ENCODE measurements around the gene EPB41L2.
"Not testable (repeated sequence)": the region's sequence is repeated elsewhere in the genome, so short reads cannot be mapped to it uniquely, and the experiment has no call there.

EPB41L2 gene

DNA sequence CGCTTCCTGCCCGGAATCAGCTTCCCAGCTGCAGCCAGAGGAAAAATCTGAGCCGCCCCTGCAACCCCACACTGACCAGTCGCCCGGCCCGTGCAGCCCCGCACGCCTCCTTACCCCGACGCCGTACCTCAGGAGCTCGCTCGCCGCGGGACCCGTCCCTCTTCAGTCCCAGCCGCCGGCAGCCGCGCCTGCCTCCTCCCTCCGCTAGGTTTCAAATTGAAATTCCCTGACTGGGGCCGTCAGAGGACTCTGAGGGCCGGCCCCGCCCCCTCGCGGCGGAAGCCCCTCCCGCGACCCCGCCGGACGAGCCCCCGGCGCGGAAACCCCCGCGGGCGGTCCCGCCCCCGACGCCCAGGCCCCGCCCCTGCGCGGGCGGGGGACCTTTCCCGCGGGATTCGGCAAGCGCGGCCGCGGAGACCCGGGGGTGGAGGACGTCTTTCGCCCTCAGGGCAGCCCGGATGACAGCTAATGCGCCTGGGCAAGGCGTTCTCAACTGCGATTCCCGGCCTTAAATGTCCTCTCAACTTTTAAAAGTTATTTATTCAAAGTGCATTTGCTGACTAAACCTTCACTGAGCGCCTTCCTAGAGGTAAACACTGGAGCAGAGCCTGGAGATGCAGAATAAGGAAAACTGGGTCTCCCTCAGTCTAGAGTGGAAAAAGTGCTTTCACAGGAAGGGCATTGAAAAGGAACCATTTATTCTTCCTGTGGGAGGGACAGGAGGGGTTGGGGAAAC, at the start of gene EPB41L2:
EPB41L2 (minus strand) TSS at position 218 of the 736 bp plus-strand sequence. CDS start 106,760 bp downstream, outside the sequence.
- DNase-seq, result peak; percentile 78

DNA sequence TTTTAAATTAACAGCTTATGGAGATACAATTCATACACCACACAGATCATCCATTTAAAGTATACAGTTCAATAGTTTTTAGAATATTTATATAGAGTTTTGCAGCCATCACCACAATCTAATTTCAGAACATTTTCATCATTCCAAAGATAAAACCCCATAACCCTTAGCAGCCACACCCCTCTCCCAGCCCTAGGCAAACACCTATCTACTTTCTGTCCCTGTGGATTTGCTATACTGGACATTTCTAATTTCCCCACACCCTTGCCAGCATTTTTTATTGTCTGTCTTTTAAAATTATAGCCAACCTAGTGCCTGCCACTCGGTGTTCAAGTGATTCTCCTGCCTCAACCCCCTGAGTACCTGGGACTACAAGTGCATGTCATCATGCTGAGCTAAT, 49.2 kb upstream of the EPB41L2 start:
- DNase-seq, result no peak

DNA sequence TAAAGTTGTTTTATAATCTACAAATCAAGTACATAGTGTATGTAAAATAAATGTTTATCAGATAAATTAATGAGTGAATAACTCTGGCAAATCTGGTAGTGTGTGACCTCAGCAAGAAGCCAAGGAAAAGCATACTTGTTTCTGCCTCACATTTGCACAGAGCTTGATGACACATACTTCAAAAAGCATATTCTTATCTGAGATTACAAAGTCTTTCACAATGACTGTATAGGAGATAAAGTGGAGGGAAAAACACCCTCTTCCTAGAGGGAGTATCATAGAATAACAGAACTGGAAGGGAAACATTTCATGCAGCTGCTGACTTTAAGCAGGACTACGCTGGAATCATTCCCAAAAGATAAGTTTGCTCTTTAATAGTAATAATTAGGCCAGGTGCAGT, 44.1 kb upstream of the EPB41L2 start:
- DNase-seq, result no peak

DNA sequence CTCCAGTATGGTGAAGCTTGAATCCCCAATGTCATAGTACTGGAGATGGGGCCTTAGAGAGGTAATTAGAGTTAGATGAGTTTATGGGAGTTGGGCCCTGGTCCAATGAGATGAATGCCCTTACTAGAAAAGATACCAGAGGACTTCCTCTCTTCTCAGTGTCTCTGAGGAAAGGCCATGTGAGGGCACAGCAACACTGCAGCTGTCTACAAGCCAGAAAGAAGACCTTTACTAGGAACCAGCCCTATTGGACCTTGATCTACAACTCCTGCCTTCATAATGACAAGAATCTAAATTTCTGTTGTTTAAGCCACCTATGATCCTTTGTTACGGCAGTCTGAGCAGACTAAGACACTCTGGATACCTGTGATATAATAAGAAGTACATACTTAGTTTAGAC, 40.9 kb upstream of the EPB41L2 start:
- no peak for DNase-seq

DNA sequence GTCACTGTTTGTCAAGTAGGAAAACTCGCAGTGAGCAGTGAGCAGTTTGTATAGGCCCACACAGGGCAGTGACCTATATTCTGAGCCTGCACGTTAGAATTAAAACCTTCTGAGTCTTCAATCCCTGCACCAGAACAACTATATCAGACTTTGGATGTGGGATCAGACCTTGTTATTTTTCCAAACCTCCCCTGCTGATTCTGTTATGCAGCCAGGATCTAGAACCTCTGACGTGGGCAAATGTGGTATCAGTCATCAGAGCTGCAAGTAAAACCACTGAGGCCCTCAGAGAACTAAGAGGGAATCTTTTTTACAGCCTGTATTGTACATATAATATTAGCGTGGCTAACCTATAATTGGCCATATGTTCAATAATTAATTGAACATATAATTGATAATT, 40.3 kb upstream of the EPB41L2 start:
- DNase-seq, result no peak

DNA sequence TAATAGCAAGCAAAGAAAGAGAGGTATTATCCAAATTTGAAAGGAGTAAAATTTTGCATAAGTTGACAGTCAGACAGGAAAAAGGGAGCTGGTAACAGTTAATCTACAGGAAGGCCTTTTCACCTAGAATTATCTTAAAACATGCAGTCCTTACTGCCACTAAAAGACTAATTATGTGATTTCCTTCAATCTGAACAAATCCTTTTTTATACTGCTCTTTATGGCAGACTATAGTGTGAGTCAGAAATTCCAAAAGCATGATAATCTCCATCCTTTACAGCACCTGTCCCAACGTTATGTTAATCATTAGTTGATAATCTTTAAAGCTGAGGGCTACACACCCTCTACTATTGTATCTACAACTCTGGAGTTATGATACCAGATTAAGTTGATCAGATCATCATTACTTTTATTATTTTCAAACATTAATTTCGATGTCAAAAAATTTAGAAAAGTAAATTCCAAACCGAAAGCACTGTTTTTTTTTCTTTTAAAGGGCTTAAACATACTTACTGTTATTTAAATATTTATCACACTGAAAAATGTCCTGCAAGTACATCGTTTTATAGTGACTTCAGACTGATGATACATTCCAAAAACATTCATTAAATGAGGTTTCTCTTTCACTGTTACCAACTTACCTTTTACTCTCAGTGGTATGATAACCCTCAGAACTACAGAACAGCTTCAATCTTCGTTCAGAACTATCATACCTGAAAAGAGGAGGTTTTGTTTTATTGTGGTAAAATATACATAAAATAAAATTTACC, 39.1 kb upstream of the EPB41L2 start:
- no peak for DNase-seq

DNA sequence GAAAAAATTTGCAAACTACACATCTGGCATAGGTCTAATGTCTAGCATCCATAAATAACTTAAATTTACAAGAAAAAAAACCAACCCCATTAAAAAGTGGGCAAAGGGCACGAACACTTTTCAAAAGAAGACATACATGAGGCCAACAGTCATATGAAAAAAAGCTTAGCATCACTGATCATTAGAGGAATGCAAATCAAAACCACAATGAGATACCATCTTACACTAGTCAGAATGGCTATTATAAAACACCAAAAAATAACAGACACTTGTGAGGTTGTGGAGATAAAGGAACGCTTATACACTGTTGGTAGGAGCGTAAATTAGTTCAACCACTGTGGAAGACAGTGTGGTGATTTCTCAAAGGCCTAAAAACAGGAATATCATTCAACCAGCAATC, 33.7 kb upstream of the EPB41L2 start:
- no peak for DNase-seq

DNA sequence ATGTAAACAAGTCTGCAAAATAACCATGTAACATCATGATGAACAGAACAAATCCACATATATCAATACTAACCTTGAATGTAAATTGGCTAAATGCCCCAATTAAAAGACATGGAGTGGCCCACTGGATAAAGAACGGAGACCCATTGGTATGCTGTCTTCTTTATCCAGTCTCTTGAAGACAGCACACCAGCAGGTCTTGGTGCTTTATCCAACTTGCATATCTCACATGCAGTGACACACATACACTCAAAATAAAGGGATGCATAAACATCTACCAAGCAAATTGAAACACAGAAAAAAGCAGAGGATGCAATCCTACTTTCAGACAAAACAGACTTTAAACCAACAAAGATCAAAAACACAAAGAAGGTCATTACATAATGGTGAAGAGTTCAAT, 30.3 kb upstream of the EPB41L2 start:
- DNase-seq, result no peak

DNA sequence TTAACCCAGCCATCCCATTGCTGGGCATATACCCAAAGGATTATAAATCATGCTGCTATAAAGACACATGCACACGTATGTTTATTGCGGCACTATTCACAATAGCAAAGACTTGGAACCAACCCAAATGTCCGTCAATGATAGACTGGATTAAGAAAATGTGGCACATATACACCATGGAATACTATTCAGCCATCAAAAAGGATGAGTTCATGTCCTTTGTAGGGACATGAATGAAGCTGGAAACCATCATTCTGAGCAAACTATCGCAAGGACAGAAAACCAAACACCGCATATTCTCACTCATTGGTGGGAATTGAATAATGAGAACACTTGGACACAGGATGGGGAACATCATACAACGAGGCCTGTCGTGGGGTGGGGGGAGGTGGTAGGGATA, 28.9 kb upstream of the EPB41L2 start:
- DNase-seq, result not testable (repeated sequence)

DNA sequence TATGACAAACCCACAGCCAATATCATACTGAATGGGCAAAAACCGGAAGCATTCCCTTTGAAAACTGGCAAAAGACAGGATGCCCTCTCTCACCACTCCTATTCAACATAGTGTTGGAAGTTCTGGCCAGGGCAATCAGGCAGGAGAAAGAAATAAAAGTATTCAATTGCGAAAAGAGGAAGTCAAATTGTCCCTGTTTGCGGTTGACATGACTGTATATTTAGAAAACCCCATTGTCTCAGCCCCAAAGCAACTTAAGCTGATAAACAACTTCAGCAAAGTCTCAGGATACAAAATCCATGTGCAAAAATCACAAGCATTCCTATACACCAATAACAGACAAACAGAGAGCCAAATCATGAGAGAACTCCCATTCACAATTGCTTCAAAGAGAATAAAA, 27.3 kb upstream of the EPB41L2 start:
- not testable (repeated sequence) for DNase-seq

DNA sequence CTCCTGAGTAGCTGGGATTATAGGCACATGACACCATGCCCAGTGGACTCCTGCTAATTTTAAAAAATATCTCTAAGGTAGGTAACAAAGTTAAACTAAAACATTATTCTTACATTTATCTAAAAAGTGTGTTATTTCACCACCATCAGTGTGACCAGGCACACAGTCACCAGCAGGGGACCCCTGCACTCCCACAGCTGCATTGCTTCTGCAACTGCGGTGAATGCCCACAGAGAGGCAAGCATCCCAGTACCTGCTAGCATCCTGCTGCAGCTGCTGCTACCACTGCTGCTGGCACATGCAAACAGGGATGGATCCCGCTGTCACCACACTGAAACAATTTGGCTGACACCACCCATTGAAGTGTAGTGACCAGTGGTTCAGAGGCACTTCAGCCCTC, 21.9 kb upstream of the EPB41L2 start:
- no peak for DNase-seq

DNA sequence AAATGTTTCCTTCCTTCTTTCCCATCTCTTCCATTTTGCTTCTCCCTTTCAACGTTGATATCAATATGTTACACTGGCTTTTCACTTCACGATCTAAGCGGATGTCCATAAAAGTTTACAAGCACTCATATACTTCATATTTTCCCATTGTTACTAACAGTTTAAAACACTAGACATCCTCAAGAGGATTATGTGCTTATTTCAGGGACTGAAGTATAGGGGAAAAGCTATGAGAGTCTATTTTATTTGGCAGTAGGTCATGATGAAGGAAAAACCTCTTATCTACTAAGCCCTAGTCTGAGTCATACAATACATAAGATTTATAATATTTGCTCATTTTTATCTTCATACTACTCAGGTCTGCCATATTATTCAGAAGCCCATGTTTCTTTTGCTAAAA, 20.6 kb upstream of the EPB41L2 start:
- no peak for DNase-seq

DNA sequence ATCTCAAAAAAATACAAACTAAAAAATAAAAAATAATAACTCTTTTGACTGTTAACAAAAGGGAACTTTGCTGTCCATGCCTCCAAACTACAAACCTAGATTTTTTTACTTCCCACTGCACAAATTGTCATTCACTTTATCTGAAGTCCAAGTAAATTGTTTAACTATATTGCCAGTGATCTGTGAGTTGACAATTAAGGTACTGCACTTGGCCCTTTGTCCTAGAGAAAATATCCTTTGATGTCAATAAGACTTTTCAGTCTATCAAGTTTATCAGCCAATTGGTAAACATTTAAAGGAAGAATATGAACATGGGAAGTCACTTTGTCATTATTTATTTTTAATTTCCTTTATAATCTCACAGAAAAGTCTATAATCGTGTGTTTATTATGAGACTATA, 19.3 kb upstream of the EPB41L2 start:
- DNase-seq, result no peak

DNA sequence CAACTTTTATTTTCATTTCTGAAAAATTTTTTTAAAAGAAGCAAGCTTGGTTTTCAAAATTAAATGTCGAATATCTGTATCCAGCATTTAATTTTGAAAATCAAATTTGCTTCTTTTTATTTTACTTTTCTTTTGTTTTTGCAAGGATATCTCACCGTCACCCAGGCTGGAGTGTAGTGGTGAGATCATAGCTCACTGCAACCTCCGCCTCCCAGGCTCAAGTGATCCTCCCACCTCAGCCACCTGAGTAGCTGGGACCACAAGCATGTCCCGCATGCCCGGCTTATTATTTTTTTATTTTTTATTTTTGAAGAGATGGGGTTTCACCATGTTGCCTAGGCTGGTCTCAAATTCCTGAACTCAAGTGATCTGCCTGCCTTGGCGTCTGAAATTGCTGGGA, 17.0 kb upstream of the EPB41L2 start:
- no peak for DNase-seq

DNA sequence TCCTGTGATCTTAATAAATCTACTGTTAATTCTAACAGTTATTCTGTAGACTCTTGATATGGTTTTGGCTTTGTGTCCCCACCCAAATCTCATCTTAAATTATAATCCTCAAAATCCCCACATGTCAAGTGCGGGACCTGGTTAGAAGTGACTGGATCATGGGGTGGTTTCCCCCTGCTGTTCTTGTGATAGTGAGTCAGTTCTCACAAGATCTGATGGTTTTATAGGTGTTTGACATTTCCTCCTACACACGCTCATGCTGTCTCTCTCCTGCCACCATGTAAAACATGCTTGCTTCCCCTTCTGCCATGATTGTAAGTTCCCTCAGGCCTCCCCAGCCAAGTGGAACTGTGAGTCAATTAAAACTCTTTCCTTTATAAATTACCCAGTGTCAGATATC, 10.5 kb upstream of the EPB41L2 start:
- DNase-seq, result peak; percentile 17

DNA sequence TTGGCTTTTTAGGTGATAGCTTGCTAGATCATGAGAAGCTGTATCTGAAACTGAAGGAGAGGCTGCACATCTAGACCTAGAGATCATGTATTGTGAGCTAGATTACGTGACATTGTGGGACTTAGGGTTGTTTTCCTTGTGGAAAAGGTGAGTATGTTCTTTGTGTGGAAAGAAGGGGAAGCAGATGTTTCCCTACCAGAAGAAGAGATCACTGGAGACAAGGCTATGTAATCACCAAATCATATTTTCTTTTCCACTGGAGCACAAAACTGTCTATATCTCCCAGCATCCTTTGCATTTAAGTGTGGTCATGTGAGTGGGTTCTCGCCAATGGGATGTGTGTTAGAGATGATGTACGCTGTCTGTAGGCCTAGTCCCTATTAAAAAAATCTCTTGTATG, 7.0 kb upstream of the EPB41L2 start:
- no peak for DNase-seq

DNA sequence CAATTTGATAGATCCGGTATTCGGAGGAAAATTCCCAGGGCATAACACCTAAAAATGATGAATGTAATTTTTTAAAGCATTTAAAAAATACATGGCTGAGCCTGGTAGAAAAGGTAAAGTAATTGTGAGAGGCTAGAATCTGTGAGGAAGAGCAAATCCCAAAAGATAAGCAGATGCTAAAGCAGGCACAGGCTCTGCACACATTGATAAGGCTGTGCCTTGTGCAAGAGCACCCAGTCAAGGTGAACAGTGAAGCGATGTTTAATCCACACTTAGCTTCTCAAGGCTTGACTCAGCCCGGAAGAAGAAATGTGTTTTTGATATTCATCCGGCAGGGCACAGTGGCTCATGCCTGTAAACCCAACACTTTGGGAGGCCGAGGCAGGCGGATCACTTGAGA, 5.1 kb upstream of the EPB41L2 start:
- no peak for DNase-seq

DNA sequence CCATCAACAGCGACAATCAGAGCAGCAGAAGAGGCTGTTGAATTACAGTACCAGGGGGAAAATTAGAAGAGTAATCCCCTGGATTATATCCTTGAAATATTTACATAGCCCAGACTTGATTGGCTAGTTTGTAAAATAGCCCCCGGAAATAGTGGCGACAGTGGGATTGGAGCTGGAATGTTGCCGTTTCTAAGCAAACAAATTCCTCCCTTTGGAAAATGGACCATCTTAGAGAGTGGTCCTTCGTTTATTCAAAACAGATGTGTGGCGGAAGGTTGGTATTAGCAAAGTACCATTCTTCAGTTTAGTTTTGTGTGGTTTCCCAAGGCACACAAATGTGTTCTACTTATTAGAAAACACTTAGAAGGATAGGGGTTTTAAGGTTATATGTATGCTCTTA, 4.5 kb upstream of the EPB41L2 start:
- DNase-seq, result no peak

DNA sequence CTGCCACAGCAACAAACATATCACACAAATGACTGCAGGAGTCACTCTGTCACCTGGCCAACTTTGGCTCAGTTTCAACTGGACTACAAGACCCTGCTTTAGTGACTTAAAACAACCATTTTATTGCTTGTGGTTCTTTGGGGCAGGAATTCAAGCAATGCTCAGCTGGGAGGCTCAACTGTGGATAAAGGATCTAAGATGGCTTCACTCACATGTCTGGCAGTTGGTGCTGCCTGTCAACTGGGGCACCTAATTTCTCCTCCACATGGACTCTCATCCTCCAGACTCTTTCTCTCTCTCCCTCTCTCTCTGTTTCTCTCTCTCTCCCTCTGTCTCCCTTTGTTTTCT, 2.8 kb upstream of the EPB41L2 start:
- no peak for DNase-seq

DNA sequence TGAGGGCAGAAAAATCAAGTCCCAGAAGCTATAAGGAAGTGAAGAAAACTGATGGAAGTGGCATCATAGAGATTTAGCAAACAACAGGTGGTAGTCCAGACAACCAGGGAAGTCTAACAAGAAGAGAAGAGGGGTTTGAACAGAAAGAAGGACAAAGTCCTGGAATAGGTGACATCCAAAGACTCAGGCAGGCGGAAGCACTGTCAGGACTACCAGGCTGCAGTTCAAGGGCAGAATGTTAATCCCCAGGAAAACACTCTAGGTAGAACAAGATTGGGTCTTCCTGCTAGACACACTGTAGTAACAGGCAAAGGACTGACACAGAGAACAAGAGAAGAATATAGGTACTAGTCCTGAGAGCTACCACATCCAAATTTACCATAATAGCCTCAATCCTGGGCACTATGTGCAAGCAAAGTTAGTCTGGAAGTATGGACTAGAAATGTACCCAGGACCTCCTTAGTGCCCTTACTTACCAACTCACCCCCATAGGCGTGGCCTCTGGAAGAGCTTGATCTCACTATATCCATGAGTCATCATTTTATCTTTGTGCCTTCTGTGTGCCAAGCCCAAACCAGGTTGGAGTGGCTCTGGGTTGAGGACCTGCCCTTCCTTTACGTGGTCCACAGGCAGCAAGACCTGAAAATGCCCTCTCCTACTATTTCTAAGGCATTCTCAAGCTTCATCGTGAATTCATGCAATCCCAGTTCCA, 2.2 kb upstream of the EPB41L2 start:
- no peak for DNase-seq

DNA sequence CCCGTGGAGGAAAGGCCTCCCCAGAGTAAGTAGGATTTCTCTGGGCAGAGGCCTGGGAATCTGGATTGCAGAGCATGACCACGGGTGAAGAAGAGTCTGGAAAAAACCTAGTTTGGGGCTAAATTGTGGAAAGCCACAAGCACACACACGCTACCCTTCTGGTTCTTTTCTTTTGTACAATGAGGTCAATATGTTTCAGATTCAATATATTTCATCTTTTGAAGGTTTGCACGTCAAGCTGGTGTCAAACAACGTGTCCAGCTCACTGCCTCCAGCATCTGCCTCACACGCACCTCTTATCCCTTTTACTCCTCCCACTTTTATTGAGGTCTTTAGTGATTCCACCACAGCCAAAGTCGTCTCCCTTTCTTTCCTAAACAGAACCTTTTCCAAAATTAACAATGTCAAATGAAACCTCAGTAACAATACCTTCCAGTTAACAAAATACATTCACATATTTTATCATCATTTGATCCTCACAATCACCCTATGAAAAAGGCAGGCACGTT, 773 bp upstream of the EPB41L2 start:
- DNase-seq, result no peak

DNA sequence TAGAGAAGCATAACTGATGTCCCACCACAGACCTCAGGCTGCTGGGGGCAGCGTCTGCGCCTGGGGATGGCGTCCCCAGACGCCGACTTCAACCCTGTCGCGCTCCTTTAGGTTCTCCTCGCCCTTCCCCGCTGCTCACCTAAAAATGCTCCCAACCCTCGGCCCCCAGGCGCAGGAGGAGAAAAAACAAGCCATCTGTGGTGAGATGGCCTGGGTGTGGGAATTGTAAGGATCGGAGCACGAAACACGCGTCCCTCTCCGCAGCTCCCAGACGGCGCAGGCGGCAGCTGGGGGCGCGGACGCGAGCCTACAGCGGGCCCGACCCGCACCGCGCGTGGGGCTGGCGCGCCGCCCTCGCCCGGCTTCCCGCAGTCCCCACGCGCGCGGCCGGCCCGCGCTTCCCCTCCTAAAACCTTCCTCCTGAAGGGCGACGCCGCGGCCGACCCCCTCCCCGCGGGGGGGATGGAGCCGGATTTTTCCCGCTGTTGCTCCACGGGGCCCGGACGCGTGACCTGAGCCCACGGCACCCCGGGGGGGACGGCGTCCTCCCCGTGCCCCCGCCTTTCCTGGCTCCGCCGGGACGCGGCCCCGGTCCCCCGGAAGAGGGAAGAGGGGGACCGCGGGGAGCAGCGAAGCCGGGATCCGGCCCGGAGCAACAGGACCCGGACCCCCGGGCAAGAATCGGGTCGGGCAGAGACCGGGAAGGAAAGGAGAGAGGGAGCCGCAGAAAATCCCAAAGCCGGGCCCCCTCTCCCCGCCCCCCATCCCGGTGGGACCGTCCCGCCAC, 611 bp downstream of the EPB41L2 start:
- DNase-seq, result peak; percentile 18

DNA sequence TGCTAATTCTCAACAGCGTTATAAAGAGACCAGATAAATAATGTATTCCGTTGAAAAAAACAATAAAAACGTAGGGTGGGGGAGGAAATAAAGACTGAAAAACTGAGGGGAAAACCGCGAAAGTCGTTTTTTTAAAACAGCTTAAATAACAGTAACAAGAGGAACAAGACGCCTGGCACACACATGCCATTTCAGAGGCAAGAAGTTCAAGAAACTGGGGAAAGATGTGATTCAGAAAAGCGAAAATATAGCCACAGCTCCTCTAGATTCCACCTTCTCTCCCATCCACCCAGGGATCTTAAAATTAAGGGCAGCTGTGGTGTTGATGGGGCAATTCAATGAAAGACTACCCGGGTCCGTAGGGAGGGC, 1.3 kb downstream of the EPB41L2 start:
- DNase-seq, result no peak
